CD4-positive, alpha-beta T cell treated with Interleukin-10 for 1 hour (primary cell): ENCODE data around the gene PROS1.
"Not testable (repeated sequence)": the region's sequence is repeated elsewhere in the genome, so short reads cannot be mapped to it uniquely, and the experiment has no call there.

ENCODE experiments used
- DNase-seq: peaks from one replicate; pipeline ENCODE4 v3.0.0-alpha.2; 2020

PROS1 gene

DNA sequence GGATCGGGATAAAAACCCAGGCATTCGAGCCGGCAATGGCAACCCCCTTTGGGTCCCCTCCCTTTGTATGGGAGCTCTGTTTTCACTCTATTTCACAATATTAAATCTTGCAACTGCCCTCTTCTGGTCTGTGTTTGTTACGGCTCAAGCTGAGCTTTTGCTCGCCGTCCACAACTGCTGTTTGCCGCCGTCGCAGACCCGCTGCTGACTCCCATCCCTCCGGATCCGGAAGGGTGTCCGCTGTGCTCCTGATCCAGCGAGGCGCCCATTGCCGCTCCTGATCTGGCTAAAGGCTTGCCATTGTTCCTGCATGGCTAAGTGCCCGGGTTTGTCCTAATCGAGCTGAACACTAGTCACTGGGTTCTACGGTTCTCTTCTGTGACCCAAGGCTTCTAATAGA lies 8.6 kb downstream of the PROS1 start:
- DNase-seq = not testable (repeated sequence)

DNA sequence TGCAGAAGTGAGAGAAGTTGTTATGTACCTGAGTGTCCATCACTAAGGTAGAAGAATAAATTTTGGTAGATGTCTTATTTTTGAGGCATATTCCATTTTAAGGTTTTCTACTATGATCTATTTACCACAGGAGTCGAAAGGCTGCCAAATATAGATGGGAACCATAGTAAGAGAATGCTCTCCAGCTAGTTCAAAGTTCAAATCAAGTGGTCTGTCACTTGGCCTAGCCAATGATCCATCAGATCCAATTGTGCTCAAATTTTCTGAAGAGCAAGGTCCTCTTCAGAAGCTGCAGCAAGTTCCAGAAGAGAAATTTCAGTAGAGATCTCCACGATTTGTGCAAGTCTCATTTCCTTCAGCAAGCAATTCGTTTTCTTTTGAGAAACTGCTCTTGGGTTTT lies 10.9 kb downstream of the PROS1 start:
- no peak for DNase-seq

- no peak for DNase-seq
These were observed 12.2 kb downstream of the PROS1 start for GRCh38 chr3:93961489-93961888.

DNA sequence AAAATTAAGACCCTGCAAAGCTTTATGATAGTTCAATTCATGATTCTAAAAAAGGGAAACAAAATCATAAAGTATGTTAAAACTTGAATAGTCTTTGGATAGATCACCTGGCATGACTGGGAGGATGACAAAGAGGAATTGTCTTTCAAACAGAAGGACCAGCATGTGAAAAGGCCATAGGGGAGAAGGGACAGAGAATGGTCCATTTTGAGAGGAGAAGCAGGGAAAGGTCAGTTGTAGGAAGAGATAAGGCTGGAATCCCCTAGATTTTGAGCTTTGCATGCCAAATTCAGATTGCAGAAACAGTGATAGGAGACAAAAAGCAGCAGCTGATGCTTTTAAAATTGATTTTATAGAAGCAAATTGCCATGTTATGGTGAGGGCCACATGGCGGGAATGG lies 12.7 kb downstream of the PROS1 start:
- no peak for DNase-seq

DNA sequence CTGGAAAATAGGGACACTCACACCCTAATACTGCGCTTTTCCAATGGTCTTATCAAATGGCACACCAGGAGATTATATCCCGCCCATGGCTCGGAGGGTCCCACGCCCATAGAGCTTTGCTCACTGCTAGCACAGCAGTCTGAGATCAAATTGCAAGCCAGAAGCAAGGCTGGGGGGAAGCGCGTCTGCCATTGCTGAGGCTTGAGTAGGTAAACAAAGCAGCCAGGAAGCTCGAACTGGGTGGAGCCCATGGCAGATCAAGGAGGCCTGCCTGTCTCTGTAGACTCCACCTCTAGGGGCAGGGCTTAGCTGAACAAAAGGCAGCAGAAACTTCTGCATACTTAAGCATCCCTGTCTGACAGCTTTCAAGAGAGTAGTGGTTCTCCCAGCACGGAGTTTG lies 23.7 kb downstream of the PROS1 start:
- not testable (repeated sequence) for DNase-seq

- DNase-seq = not testable (repeated sequence)
These were observed 36.2 kb downstream of the PROS1 start for GRCh38 chr3:93937485-93937884.

DNA sequence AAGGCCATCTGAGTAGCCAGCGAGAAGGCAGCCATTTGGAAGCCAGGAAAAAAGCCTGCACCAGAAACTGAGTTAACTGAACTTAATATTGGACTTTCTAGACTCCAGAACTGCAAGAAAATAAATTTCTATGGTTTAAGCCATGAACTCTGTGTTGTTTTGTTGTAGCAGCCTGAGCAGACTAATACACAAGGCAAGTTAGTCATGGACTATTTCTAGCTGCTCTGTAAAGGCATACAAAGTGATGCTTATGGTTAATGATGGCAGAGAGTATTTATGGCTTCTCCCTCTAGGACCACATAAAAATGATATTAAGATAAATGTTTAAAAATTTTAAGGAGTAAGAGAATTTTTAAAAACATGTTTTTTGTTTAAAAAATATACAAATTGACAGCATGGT lies 37.1 kb downstream of the PROS1 start:
- DNase-seq = no peak

GRCh38 chr3:93934366-93935046 lies 39.2 kb downstream of the PROS1 start:
- no peak for DNase-seq

GRCh38 chr3:93931597-93932229 lies 42.0 kb downstream of the PROS1 start:
- DNase-seq = no peak

GRCh38 chr3:93930041-93930440 lies 43.7 kb downstream of the PROS1 start:
- no peak for DNase-seq

DNA sequence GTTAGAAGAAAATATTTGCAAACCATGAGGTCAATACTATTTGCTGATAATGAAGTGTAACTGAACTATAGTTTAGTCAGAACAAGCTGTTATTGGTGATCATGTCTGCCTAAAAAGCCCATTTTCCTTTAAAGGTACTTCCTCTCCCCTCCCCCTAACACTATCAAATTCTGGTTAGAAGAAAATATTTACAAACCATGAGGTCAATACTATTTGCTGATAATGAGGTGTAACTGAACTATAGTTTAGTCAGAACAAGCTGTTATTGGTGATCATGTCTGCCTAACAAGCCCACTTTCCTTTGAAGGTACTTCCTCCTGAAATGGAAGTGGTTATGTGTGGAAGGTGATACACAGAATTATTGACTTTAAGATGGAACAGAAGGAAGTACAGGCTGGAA lies 46.9 kb downstream of the PROS1 start:
- no peak for DNase-seq

GRCh38 chr3:93924491-93924890 lies 49.2 kb downstream of the PROS1 start:
- no peak for DNase-seq

GRCh38 chr3:93923006-93923405 lies 50.7 kb downstream of the PROS1 start:
- no peak for DNase-seq

- DNase-seq = not testable (repeated sequence)
These were observed 56.1 kb downstream of the PROS1 start for GRCh38 chr3:93917546-93918029.

DNA sequence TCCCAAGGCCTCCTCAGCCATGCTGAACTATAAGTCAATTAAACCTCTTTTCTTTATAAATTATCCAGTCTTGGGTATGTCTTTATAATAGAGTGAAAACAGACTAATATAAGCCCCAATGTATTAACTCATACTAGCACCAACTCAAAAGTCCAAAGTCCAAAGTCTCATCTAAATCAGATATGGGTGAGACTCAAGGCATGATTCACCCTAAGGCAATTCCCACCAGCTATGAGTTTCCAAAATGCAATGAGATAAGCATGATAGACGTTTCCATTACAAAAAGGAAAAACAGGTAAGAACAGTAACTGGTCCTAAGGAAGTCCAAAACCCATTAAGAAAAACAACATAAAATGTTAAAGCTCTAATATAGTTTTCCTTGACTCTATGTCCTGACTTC lies 60.1 kb downstream of the PROS1 start:
- DNase-seq = not testable (repeated sequence)

GRCh38 chr3:93911206-93911605 lies 62.5 kb downstream of the PROS1 start:
- no peak for DNase-seq

GRCh38 chr3:93910097-93910496 lies 63.6 kb downstream of the PROS1 start:
- DNase-seq = no peak

GRCh38 chr3:93907132-93907531 lies 66.6 kb downstream of the PROS1 start:
- no peak for DNase-seq

DNA sequence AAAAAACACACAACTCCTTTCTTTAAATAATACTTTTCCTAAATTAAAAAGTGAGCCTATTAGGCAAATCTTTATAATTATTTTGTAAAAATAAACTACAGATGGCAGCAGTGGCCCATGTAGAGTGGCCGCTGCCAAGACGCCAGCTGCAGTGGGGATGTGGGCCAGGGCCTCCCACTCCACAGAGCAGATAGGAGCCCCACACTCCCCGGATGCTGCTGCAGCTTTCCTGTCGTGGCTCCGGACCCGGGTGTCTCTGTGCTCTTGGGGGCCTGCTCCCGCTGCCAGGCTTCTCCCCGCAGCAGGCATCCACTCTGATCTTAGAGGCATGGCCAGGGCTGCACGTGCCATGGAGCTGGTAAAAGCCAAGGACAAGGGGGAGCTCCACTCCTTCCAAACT lies 67.5 kb downstream of the PROS1 start:
- DNase-seq = no peak

- DNase-seq = no peak
These were observed 69.1 kb downstream of the PROS1 start for GRCh38 chr3:93904568-93904967.

GRCh38 chr3:93878250-93879017 lies 95.3 kb downstream of the PROS1 start:
- not testable (repeated sequence) for DNase-seq

- DNase-seq = not testable (repeated sequence)
These were observed 96.3 kb downstream of the PROS1 start for GRCh38 chr3:93877427-93877826.

DNA sequence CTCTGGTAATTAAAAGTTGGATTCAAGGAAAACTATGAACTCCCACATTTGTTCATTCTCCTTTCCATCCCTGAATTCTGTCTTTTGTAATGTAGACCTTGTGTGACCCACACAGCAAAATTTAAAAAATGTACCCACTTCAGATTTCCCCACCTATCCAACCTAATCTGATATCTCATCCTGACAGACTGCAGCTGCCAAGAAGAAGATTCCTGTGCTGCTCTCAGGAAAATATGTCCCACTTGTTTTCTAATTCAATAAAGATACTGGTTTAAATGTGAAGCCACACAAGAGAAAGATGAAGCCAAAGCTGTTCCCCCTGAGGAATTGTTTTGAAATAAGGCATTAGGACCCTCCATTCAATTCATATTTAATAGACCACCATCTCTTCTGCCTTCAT lies 100.3 kb downstream of the PROS1 start:
- DNase-seq = not testable (repeated sequence)

GRCh38 chr3:93867425-93867824 lies 106.3 kb downstream of the PROS1 start:
- no peak for DNase-seq
